Panc1 (cell line): ENCODE results near the gene HAL.

Experiments used
- CTCF ChIP-seq: fragments of 450-650 bp; IDR thresholded peaks from 2 replicates; pipeline ENCODE4 v1.5.1; 2017; ENCODE audit warnings: mild to moderate bottlenecking
- POLR2AphosphoS5 ChIP-seq: IDR thresholded peaks from 2 replicates; pipeline ENCODE4 v1.6.1; 2012; ENCODE audit warnings: mild to moderate bottlenecking, low read depth, low read length, moderate library complexity
- REST ChIP-seq, 2 experiments: IDR thresholded peaks; 2 replicates each; pipeline ENCODE4 v1.6.1; 2011 to 2012; ENCODE audit warnings: low read depth in 2 of 2, control low read depth in 1 of 2, low read length in 1 of 2, mild to moderate bottlenecking in 1 of 2, moderate library complexity in 1 of 2; ENCODE audit not compliant: insufficient read depth in 1 of 2
- SIN3A ChIP-seq: IDR thresholded peaks from 2 replicates; pipeline ENCODE4 v1.6.1; 2012; ENCODE audit warnings: low read depth, mild to moderate bottlenecking, low read length, moderate library complexity, borderline replicate concordance; ENCODE audit not compliant: insufficient read depth
- TCF7L2 ChIP-seq: IDR thresholded peaks from 2 replicates; pipeline ENCODE4 v1.6.1; 2011; ENCODE audit warnings: mild to moderate bottlenecking, low read depth, low read length, inconsistent platforms

GRCh38 chr12:96044943-96045290, 48.8 kb upstream of the HAL start:
- TF ChIP-seq CTCF: no peak
- TF ChIP-seq POLR2AphosphoS5: no peak
- TF ChIP-seq SIN3A: no peak
- TF ChIP-seq REST (IDR thresholded peaks at IDR 0.05; ENCODE audit: insufficient read depth in 1 of 2, low read depth in 2 of 2, low read length in 1 of 2): no peak
- no peak for TF ChIP-seq TCF7L2
